WTC11 (cell line): ENCODE measurements around the gene SESN2. TPM values are rescaled to one million over a fixed set of nuclear protein-coding genes. Genes with fewer than 3 reads are reported as not detected.
A peak's percentile ranks its signal among the peaks of the same experiment; 100 is the strongest.

Source experiments
- ATAC-seq: fragments of 200-7000 bp; cut with Tn5 transposase; 2 replicates; pipeline ENCODE4 v1.10.0; 2021; ENCODE audit warnings: mild to moderate bottlenecking, moderate library complexity
- CTCF ChIA-PET: fragments of 300-600 bp; sonication (Branson Sonifier 250); formaldehyde crosslinking; loops from one replicate; lab custom pipeline; 2021; ENCODE audit warnings: antibody characterized with exemption; lab: Charles Lee
- POLR2A ChIA-PET: fragments of 350-600 bp; sonication (Branson Sonifier 250); formaldehyde crosslinking; loops from one replicate; lab custom pipeline; 2021; ENCODE audit warnings: antibody characterized with exemption; lab: Charles Lee
- DNase-seq: peaks from one replicate; pipeline ENCODE4 v3.0.0; 2021; ENCODE audit warnings: low spot score
- H3K27ac Mint-ChIP-seq: 2 replicates; pipeline ENCODE4 v1.8.0; 2021; ENCODE audit warnings: mixed read lengths
- H3K27me3 Mint-ChIP-seq: 2 replicates; pipeline ENCODE4 v1.8.0; 2021; ENCODE audit warnings: low read depth, mild to moderate bottlenecking, moderate library complexity, mixed read lengths
- H3K36me3 Mint-ChIP-seq: 2 replicates; pipeline ENCODE4 v1.8.0; 2021; ENCODE audit warnings: mixed read lengths
- H3K4me1 Mint-ChIP-seq: 2 replicates; pipeline ENCODE4 v1.8.0; 2022; ENCODE audit warnings: mixed read lengths
- H3K4me3 Mint-ChIP-seq: 2 replicates; pipeline ENCODE4 v1.8.0; 2021; ENCODE audit warnings: mild to moderate bottlenecking, moderate library complexity, mixed read lengths
- H3K9me3 Mint-ChIP-seq: 2 replicates; pipeline ENCODE4 v1.8.0; 2021; ENCODE audit warnings: mixed read lengths
- ATF2 ChIP-seq: sonication (generic); formaldehyde crosslinking; IDR thresholded peaks from 2 replicates; pipeline ENCODE4 v1.8.1; 2022; ENCODE audit warnings: low read depth, missing genetic modification reagents, borderline replicate concordance
- FOXP4 ChIP-seq: sonication (generic); formaldehyde crosslinking; IDR thresholded peaks from 2 replicates; pipeline ENCODE4 v1.8.0; 2022; ENCODE audit warnings: mild to moderate bottlenecking, missing genetic modification reagents
- GABPB1 ChIP-seq: sonication (generic); formaldehyde crosslinking; IDR thresholded peaks from 2 replicates; pipeline ENCODE4 v1.8.1; 2023; ENCODE audit warnings: mild to moderate bottlenecking, missing genetic modification reagents
- HMGXB4 ChIP-seq: sonication (generic); formaldehyde crosslinking; IDR thresholded peaks from 2 replicates; pipeline ENCODE4 v1.8.1; 2023; ENCODE audit warnings: mild to moderate bottlenecking, moderate library complexity, missing genetic modification reagents
- IRF2 ChIP-seq: sonication (generic); formaldehyde crosslinking; IDR thresholded peaks from 2 replicates; pipeline ENCODE4 v1.8.0; 2022; ENCODE audit warnings: low read depth, missing genetic modification reagents, borderline replicate concordance
- MAX ChIP-seq: sonication (generic); formaldehyde crosslinking; IDR thresholded peaks from 2 replicates; pipeline ENCODE4 v1.8.0; 2022; ENCODE audit warnings: mild to moderate bottlenecking, missing genetic modification reagents
- MXD4 ChIP-seq: fragments of 250-450 bp; sonication (Bioruptor Pico); IDR thresholded peaks from 2 replicates; pipeline ENCODE4 v1.8.0; 2021; ENCODE audit warnings: mild to moderate bottlenecking, moderate library complexity, borderline replicate concordance
- NFATC4 ChIP-seq: fragments of 250-450 bp; sonication (Bioruptor Pico); IDR thresholded peaks from 2 replicates; pipeline ENCODE4 v1.9.0; 2021; ENCODE audit warnings: mild to moderate bottlenecking
- NFYB ChIP-seq: sonication (generic); formaldehyde crosslinking; conservative IDR thresholded peaks from 2 replicates; pipeline ENCODE4 v1.8.0; 2022; ENCODE audit warnings: low read depth, missing genetic modification reagents
- PRRX2 ChIP-seq: fragments of 250-450 bp; sonication (Bioruptor Pico); IDR thresholded peaks from 2 replicates; pipeline ENCODE4 v1.8.0; 2021; ENCODE audit warnings: mild to moderate bottlenecking
- SP1 ChIP-seq: sonication (generic); formaldehyde crosslinking; conservative IDR thresholded peaks from 2 replicates; pipeline ENCODE4 v1.8.1; 2022; ENCODE audit warnings: missing genetic modification reagents
- TEAD4 ChIP-seq: sonication (generic); formaldehyde crosslinking; IDR thresholded peaks from 2 replicates; pipeline ENCODE4 v1.8.0; 2022; ENCODE audit warnings: mild to moderate bottlenecking, missing genetic modification reagents
- ZNF263 ChIP-seq: sonication (generic); formaldehyde crosslinking; IDR thresholded peaks from 2 replicates; pipeline ENCODE4 v1.8.1; 2022; ENCODE audit warnings: low read depth, mild to moderate bottlenecking, moderate library complexity, missing genetic modification reagents
- ZNF423 ChIP-seq: fragments of 250-450 bp; sonication (Bioruptor Pico); IDR thresholded peaks from 2 replicates; pipeline ENCODE4 v2.1.2; 2022; ENCODE audit warnings: mild to moderate bottlenecking, moderate library complexity
- ZNF671 ChIP-seq: fragments of 250-450 bp; sonication (Bioruptor Pico); IDR thresholded peaks from 2 replicates; pipeline ENCODE4 v1.8.0; 2021; ENCODE audit warnings: mild to moderate bottlenecking
- total RNA-seq: library from RNA; stranded (reverse); gene quantifications from 3 replicates; pipeline ENCODE4 v1.2.3, GENCODE V29; 2021
- TF ChIP-seq, protein P1 (sequence below): sonication (generic); formaldehyde crosslinking; IDR thresholded peaks from 2 replicates; pipeline ENCODE4 v1.8.1; 2022; ENCODE audit warnings: mild to moderate bottlenecking, moderate library complexity, missing genetic modification reagents
- TF ChIP-seq, protein P2 (sequence below): sonication (generic); formaldehyde crosslinking; IDR thresholded peaks from 2 replicates; pipeline ENCODE4 v1.8.1; 2023; ENCODE audit warnings: mild to moderate bottlenecking, missing genetic modification reagents
- TF ChIP-seq, protein P3 (sequence below): sonication (generic); formaldehyde crosslinking; IDR thresholded peaks from 2 replicates; pipeline ENCODE4 v1.8.1; 2023; ENCODE audit warnings: mild to moderate bottlenecking, missing genetic modification reagents
- TF ChIP-seq, protein P4 (sequence below): sonication (generic); formaldehyde crosslinking; IDR thresholded peaks from 2 replicates; pipeline ENCODE4 v1.8.1; 2022; ENCODE audit warnings: mild to moderate bottlenecking, missing genetic modification reagents, moderate library complexity, borderline replicate concordance
- TF ChIP-seq, protein P5 (sequence below): sonication (generic); formaldehyde crosslinking; IDR thresholded peaks from 2 replicates; pipeline ENCODE4 v1.8.0; 2023; ENCODE audit warnings: mild to moderate bottlenecking, missing genetic modification reagents

The SESN2 gene
- total RNA-seq, 1 experiment from 2014 or later, result 38.1 TPM

DNA sequence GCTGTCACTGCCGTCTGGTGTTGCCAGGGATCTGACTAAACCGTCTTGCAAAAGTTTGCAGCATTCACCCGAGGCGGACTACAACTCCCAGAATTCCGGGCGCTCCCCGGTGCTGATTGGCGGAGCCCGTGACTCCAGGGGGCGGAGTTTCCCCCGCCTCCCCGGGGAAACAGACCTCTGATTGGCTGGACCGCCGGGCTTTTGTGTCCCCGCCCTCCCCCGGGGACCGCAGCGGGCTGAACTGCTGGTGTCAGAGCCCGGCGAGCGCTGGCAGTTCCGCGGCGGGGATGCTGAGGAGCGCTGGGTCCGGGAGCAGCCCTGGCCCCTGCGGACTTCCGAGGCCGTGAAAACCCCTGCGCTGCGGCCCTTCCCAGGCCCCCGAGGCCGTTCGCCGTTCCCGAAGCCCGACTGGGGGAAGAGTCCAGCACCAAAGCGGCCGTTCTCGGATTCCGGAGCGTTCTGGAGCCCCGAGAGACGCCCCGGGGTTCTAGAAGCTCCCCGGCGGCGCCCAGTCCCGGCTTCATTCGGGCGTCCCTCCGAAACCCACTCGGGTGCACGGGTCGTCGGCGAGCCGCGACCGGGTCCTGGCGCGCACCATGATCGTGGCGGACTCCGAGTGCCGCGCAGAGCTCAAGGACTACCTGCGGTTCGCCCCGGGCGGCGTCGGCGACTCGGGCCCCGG is at the start of gene SESN2 (continued):
- TF ChIP-seq GABPB1 (CRISPR knock-in tag) (peak; percentile 98), MAX (peak; percentile 68), ZNF671 (0 out of 2 replicates have a peak, but pooled peaks have one; percentile 26), SP1 (CRISPR knock-in tag) (peak; percentile 80), TEAD4 (CRISPR knock-in tag) (peak; percentile 50), IRF2 (peak; percentile 80; the same call in 1 of the 2 replicates), HMGXB4 (CRISPR knock-in tag) (peak; percentile 16; the same call in 1 of the 2 replicates), PRRX2 (CRISPR knock-in tag) (no peak), NFYB (peak; percentile 68), NFATC4 (0 out of 2 replicates have a peak, but pooled peaks have one; percentile 49)
- TF ChIP-seq, protein P1, sequence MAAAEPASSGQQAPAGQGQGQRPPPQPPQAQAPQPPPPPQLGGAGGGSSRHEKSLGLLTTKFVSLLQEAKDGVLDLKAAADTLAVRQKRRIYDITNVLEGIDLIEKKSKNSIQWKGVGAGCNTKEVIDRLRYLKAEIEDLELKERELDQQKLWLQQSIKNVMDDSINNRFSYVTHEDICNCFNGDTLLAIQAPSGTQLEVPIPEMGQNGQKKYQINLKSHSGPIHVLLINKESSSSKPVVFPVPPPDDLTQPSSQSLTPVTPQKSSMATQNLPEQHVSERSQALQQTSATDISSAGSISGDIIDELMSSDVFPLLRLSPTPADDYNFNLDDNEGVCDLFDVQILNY (CRISPR knock-in tag), result peak; percentile 32; the same call in 1 of the 2 replicates
- TF ChIP-seq, protein P2, sequence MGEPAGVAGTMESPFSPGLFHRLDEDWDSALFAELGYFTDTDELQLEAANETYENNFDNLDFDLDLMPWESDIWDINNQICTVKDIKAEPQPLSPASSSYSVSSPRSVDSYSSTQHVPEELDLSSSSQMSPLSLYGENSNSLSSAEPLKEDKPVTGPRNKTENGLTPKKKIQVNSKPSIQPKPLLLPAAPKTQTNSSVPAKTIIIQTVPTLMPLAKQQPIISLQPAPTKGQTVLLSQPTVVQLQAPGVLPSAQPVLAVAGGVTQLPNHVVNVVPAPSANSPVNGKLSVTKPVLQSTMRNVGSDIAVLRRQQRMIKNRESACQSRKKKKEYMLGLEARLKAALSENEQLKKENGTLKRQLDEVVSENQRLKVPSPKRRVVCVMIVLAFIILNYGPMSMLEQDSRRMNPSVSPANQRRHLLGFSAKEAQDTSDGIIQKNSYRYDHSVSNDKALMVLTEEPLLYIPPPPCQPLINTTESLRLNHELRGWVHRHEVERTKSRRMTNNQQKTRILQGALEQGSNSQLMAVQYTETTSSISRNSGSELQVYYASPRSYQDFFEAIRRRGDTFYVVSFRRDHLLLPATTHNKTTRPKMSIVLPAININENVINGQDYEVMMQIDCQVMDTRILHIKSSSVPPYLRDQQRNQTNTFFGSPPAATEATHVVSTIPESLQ (CRISPR knock-in tag), result no peak
- TF ChIP-seq, protein P3, sequence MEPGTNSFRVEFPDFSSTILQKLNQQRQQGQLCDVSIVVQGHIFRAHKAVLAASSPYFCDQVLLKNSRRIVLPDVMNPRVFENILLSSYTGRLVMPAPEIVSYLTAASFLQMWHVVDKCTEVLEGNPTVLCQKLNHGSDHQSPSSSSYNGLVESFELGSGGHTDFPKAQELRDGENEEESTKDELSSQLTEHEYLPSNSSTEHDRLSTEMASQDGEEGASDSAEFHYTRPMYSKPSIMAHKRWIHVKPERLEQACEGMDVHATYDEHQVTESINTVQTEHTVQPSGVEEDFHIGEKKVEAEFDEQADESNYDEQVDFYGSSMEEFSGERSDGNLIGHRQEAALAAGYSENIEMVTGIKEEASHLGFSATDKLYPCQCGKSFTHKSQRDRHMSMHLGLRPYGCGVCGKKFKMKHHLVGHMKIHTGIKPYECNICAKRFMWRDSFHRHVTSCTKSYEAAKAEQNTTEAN (CRISPR knock-in tag), result 0 out of 2 replicates have a peak, but pooled peaks have one; percentile 64
- TF ChIP-seq, protein P4, sequence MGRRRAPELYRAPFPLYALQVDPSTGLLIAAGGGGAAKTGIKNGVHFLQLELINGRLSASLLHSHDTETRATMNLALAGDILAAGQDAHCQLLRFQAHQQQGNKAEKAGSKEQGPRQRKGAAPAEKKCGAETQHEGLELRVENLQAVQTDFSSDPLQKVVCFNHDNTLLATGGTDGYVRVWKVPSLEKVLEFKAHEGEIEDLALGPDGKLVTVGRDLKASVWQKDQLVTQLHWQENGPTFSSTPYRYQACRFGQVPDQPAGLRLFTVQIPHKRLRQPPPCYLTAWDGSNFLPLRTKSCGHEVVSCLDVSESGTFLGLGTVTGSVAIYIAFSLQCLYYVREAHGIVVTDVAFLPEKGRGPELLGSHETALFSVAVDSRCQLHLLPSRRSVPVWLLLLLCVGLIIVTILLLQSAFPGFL (CRISPR knock-in tag), result 0 out of 2 replicates have a peak, but pooled peaks have one; percentile 20

- H3K27ac Mint-ChIP-seq, result 0 out of 2 replicates have a peak overlapping the region, but pooled peaks have one; percentile 54
- H3K9me3 Mint-ChIP-seq, result no peaks in the 10 kb centered on the region
- ATAC-seq, result no peak
- H3K4me3 Mint-ChIP-seq, result no peak overlapping the region
- POLR2A ChIA-PET, result interaction anchor here (0.7 kb wide), 1 partner anchor 121 kb away, joined by 10 read pairs; the partner anchor contains the start of gene EYA3
- CTCF ChIA-PET, result interaction anchor here (0.7 to 2.1 kb wide), 17 partner anchors 10 to 351 kb away, joined by 3 to 50 read pairs (median 4); partner anchors contain the start of genes EYA3 and PTAFR
- peaks cover 34% of the 10 kb centered on the region for H3K36me3 Mint-ChIP-seq
- no peaks in the 10 kb centered on the region for H3K27me3 Mint-ChIP-seq
- H3K4me1 Mint-ChIP-seq, result peaks cover 6% of the 10 kb centered on the region
- DNase-seq, result no peak
- TF ChIP-seq, protein P5, sequence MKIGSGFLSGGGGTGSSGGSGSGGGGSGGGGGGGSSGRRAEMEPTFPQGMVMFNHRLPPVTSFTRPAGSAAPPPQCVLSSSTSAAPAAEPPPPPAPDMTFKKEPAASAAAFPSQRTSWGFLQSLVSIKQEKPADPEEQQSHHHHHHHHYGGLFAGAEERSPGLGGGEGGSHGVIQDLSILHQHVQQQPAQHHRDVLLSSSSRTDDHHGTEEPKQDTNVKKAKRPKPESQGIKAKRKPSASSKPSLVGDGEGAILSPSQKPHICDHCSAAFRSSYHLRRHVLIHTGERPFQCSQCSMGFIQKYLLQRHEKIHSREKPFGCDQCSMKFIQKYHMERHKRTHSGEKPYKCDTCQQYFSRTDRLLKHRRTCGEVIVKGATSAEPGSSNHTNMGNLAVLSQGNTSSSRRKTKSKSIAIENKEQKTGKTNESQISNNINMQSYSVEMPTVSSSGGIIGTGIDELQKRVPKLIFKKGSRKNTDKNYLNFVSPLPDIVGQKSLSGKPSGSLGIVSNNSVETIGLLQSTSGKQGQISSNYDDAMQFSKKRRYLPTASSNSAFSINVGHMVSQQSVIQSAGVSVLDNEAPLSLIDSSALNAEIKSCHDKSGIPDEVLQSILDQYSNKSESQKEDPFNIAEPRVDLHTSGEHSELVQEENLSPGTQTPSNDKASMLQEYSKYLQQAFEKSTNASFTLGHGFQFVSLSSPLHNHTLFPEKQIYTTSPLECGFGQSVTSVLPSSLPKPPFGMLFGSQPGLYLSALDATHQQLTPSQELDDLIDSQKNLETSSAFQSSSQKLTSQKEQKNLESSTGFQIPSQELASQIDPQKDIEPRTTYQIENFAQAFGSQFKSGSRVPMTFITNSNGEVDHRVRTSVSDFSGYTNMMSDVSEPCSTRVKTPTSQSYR (CRISPR knock-in tag), result no peak
- TF ChIP-seq ATF2 (CRISPR knock-in tag) (no peak), MXD4 (CRISPR knock-in tag) (no peak), ZNF263 (CRISPR knock-in tag) (no peak), FOXP4 (CRISPR knock-in tag) (no peak), GABPB1 (CRISPR knock-in tag) (no peak), ZNF423 (CRISPR knock-in tag) (no peak)
- TF ChIP-seq, protein P1 (CRISPR knock-in tag), result no peak
These were observed 49.6 kb upstream of the SESN2 start for GRCh38 chr1:28209700-28210099.
